OCI-LY1 (cell line): ENCODE data around the gene ZNF546.
A peak's percentile ranks its signal among the peaks of the same experiment; 100 is the strongest.

ENCODE experiments used
- H2AFZ ChIP-seq: fragments of 200-600 bp; sonication (generic), shearing (Covaris generic); 2 replicates; pipeline ENCODE4 v1.6.0; 2014; ENCODE audit warnings: antibody characterized with exemption, mild to moderate bottlenecking, low read length
- H3F3A ChIP-seq: fragments of 200-600 bp; sonication (generic), shearing (Covaris generic); 2 replicates; pipeline ENCODE4 v1.6.0; 2014; ENCODE audit warnings: mild to moderate bottlenecking, antibody characterized with exemption, low read length, moderate library complexity; ENCODE audit not compliant: insufficient read depth
- H3K27ac ChIP-seq: fragments of 200-600 bp; sonication (generic); 2 replicates; pipeline ENCODE4 v1.5.1; 2014; ENCODE audit warnings: low read length, mixed run types, mild to moderate bottlenecking, low read depth; ENCODE audit not compliant: poor library complexity, severe bottlenecking
- H3K27me3 ChIP-seq: fragments of 200-600 bp; sonication (generic); 2 replicates; pipeline ENCODE4 v1.6.0; 2014; ENCODE audit warnings: antibody characterized with exemption, mild to moderate bottlenecking, low read length, moderate library complexity; ENCODE audit not compliant: insufficient read depth
- H3K36me3 ChIP-seq: fragments of 200-600 bp; sonication (generic); 2 replicates; pipeline ENCODE4 v1.6.1; 2014; ENCODE audit warnings: mild to moderate bottlenecking, antibody characterized with exemption, low read length, moderate library complexity, mixed read lengths; ENCODE audit not compliant: insufficient read depth
- H3K4me1 ChIP-seq: fragments of 200-600 bp; sonication (generic); 2 replicates; pipeline ENCODE4 v1.5.1; 2014; ENCODE audit warnings: mild to moderate bottlenecking, low read length, moderate library complexity; ENCODE audit not compliant: insufficient read depth, severe bottlenecking
- H3K4me2 ChIP-seq: fragments of 200-600 bp; sonication (generic), shearing (Covaris generic); 2 replicates; pipeline ENCODE4 v1.6.1; 2014; ENCODE audit warnings: low read length
- H3K4me3 ChIP-seq: fragments of 200-600 bp; sonication (generic); 2 replicates; pipeline ENCODE4 v1.5.1; 2014; ENCODE audit warnings: low read length, low read depth, mild to moderate bottlenecking, mixed read lengths; ENCODE audit not compliant: poor library complexity, severe bottlenecking
- H3K79me2 ChIP-seq: fragments of 200-600 bp; shearing (Covaris generic); 2 replicates; pipeline ENCODE4 v1.6.1; 2016; ENCODE audit warnings: mixed run types, low read length, mixed read lengths; ENCODE audit not compliant: insufficient read depth
- H3K9ac ChIP-seq: fragments of 200-600 bp; sonication (generic), shearing (Covaris generic); 2 replicates; pipeline ENCODE4 v1.6.1; 2014; ENCODE audit warnings: mild to moderate bottlenecking, low read length, mixed read lengths
- H3K9me2 ChIP-seq: fragments of 200-600 bp; sonication (generic), shearing (Covaris generic); 2 replicates; pipeline ENCODE4 v1.6.1; 2014; ENCODE audit warnings: low read depth, mild to moderate bottlenecking, low read length, mixed read lengths
- H3K9me3 ChIP-seq: fragments of 200-600 bp; shearing (Covaris generic); 2 replicates; pipeline ENCODE4 v1.6.1; 2014; ENCODE audit warnings: low read length, mixed read lengths
- H4K20me1 ChIP-seq: fragments of 200-600 bp; sonication (generic), shearing (Covaris generic); 2 replicates; pipeline ENCODE4 v1.6.0; 2016; ENCODE audit warnings: mild to moderate bottlenecking, low read length; ENCODE audit not compliant: insufficient read depth
- CTCF ChIP-seq: fragments of 200-600 bp; sonication (generic), shearing (Covaris generic); IDR thresholded peaks from 2 replicates; pipeline ENCODE4 v1.5.1; 2017; ENCODE audit warnings: mild to moderate bottlenecking, antibody characterized with exemption, low read length, moderate library complexity, mixed read lengths
- EZH2 ChIP-seq: fragments of 200-600 bp; sonication (generic), shearing (Covaris generic); IDR thresholded peaks from 2 replicates; pipeline ENCODE4 v1.8.0; 2017; ENCODE audit warnings: borderline replicate concordance, mixed run types, mild to moderate bottlenecking, antibody characterized with exemption, low read length, moderate library complexity, mixed read lengths

Gene ZNF546

GRCh38 chr19:39993605-39994004 lies 3.3 kb upstream of the ZNF546 start:
- Histone ChIP-seq H3F3A (no peaks in the 10 kb centered on the region; the same call in 1 of the 2 replicates), H3K36me3 (peaks cover 21% of the 10 kb centered on the region), H3K9me3 (peaks cover 22% of the 10 kb centered on the region), H3K9ac (no peak overlapping the region), H3K9me2 (no peaks in the 10 kb centered on the region), H3K27ac (no peak overlapping the region), H3K4me2 (no peak overlapping the region), H3K27me3 (no peaks in the 10 kb centered on the region), H4K20me1 (no peaks in the 10 kb centered on the region), H3K79me2 (peaks cover 35% of the 10 kb centered on the region), H3K4me3 (no peak overlapping the region), H3K4me1 (peaks cover 19% of the 10 kb centered on the region), H2AFZ (no peak overlapping the region)
- TF ChIP-seq CTCF: no peak
- TF ChIP-seq EZH2: no peak

GRCh38 chr19:39994361-39994760 lies 2.5 kb upstream of the ZNF546 start:
- no peak overlapping the region for H3K27ac ChIP-seq
- H3K9ac ChIP-seq: no peak overlapping the region
- no peaks in the 10 kb centered on the region for H3K9me2 ChIP-seq
- no peak overlapping the region for H3K4me2 ChIP-seq
- TF ChIP-seq EZH2 (no peak), CTCF (no peak)
- no peaks in the 10 kb centered on the region; the same call in 1 of the 2 replicates for H3F3A ChIP-seq
- H2AFZ ChIP-seq: no peak overlapping the region
- H3K79me2 ChIP-seq: peaks cover 28% of the 10 kb centered on the region
- peaks cover 21% of the 10 kb centered on the region for H3K36me3 ChIP-seq
- H3K4me3 ChIP-seq: no peak overlapping the region
- H3K9me3 ChIP-seq: peaks cover 22% of the 10 kb centered on the region
- H3K4me1 ChIP-seq: peaks cover 19% of the 10 kb centered on the region
- no peaks in the 10 kb centered on the region for H4K20me1 ChIP-seq
- no peaks in the 10 kb centered on the region for H3K27me3 ChIP-seq

DNA sequence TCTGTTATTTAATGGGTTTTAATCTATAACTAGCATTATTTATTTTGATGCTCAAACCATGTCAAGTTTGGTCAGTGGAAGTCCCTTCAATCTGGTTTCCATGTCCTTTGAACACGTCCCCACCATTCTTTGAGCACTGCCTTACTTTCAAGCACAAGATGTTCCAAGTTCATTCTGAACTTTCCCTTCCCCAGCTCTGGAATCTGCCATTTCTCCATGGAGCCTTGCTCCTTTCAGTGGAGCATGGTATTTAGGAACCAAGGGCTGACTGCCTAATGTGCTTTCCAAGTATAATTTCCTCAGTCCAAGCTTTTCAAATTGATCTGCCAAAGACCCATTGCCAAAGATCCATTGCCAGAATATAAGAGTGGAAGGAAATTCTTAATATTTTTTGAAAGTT lies 1.1 kb upstream of the ZNF546 start:
- H3K27ac ChIP-seq: no peak overlapping the region
- peaks cover 21% of the 10 kb centered on the region for H3K36me3 ChIP-seq
- H2AFZ ChIP-seq: no peak overlapping the region
- H3K27me3 ChIP-seq: no peaks in the 10 kb centered on the region
- peaks cover 19% of the 10 kb centered on the region for H3K4me1 ChIP-seq
- H3K79me2 ChIP-seq: peaks cover 16% of the 10 kb centered on the region
- no peak for TF ChIP-seq CTCF
- no peak for TF ChIP-seq EZH2
- no peaks in the 10 kb centered on the region for H3F3A ChIP-seq
- peak overlapping the region; percentile 74 for H3K9ac ChIP-seq
- H3K4me3 ChIP-seq: peak overlapping the region; percentile 71
- H3K9me3 ChIP-seq: peaks cover 19% of the 10 kb centered on the region
- no peaks in the 10 kb centered on the region for H3K9me2 ChIP-seq
- H4K20me1 ChIP-seq: no peaks in the 10 kb centered on the region
- peak overlapping the region; percentile 93 for H3K4me2 ChIP-seq
